Endothelial cell of umbilical vein (primary cell): ENCODE data around the gene MECR.

Experiments used
- POLR2A ChIP-seq: IDR thresholded peaks from 2 replicates; pipeline ENCODE4 v1.6.1; 2012; ENCODE audit warnings: low read depth, mild to moderate bottlenecking, control low read depth, low read length
- POLR2AphosphoS5 ChIP-seq: IDR thresholded peaks from 2 replicates; pipeline ENCODE4 v1.6.1; 2012; ENCODE audit warnings: low read depth, mild to moderate bottlenecking, control low read depth, low read length, moderate library complexity; ENCODE audit not compliant: insufficient read depth
- TF ChIP-seq, protein P1 (sequence below): IDR thresholded peaks from 2 replicates; pipeline ENCODE4 v1.6.1; 2011; ENCODE audit not compliant: insufficient read depth, insufficient read length
- TF ChIP-seq, protein P2 (sequence below), 2 donors: IDR thresholded peaks; 1 replicate in 1 of 2; 2 replicates in 1 of 2; pipeline ENCODE4 v1.5.1; 2011; ENCODE audit warnings: low read length in 2 of 2, mild to moderate bottlenecking in 2 of 2, moderate library complexity in 2 of 2, control low read depth in 1 of 2, inconsistent platforms in 1 of 2, low read depth in 1 of 2; ENCODE audit not compliant: insufficient read depth in 1 of 2; ENCODE audit errors: extremely low read depth in 1 of 2

DNA sequence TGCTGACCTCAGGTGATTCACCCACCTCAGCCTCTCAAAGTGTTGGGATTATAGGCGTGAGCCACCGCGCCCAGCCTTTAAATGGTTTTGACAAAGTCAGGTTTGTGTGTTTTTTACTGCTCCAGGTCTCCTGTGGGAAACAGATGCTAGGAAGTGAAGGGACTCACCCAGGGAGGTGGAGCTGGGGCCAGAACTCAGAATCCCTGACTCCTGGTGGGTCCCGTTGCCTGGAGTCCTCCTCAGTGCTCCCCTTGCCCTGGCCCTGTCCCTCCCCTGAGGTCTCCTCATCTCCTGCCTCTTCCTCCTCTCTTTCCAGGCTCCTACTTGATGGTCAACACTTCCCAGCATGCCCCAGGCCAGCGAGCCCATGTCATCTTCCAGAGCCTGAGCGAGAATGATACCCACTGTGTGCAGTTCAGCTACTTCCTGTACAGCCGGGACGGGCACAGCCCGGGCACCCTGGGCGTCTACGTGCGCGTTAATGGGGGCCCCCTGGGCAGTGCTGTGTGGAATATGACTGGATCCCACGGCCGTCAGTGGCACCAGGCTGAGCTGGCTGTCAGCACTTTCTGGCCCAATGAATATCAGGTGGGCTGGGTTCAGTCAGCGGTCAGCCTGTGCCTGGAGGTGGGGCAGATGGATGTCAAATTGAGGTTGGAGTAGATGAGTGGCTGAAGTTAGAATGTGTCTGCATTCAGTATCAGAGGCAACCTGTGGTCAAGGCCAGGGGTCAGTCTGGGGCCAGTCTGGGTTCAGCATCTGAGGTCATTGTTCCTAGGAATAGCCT, 27.6 kb upstream of the MECR start:
- TF ChIP-seq, protein P1, sequence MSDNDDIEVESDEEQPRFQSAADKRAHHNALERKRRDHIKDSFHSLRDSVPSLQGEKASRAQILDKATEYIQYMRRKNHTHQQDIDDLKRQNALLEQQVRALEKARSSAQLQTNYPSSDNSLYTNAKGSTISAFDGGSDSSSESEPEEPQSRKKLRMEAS: no peak
- TF ChIP-seq, protein P2, sequence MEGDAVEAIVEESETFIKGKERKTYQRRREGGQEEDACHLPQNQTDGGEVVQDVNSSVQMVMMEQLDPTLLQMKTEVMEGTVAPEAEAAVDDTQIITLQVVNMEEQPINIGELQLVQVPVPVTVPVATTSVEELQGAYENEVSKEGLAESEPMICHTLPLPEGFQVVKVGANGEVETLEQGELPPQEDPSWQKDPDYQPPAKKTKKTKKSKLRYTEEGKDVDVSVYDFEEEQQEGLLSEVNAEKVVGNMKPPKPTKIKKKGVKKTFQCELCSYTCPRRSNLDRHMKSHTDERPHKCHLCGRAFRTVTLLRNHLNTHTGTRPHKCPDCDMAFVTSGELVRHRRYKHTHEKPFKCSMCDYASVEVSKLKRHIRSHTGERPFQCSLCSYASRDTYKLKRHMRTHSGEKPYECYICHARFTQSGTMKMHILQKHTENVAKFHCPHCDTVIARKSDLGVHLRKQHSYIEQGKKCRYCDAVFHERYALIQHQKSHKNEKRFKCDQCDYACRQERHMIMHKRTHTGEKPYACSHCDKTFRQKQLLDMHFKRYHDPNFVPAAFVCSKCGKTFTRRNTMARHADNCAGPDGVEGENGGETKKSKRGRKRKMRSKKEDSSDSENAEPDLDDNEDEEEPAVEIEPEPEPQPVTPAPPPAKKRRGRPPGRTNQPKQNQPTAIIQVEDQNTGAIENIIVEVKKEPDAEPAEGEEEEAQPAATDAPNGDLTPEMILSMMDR (IDR thresholded peaks at IDR 0.05; ENCODE audit: extremely low read depth in 1 of 2, insufficient read depth in 1 of 2, low read depth in 1 of 2, low read length in 2 of 2): no peak
- TF ChIP-seq POLR2A: no peak
- TF ChIP-seq POLR2AphosphoS5: no peak
